Glutamatergic neuron (in vitro differentiated cells): ENCODE results near the gene CAPN9. TPM values are rescaled to one million over a fixed set of nuclear protein-coding genes. Genes with fewer than 3 reads are reported as not detected.

Experiments
- DNase-seq: peaks from one replicate; pipeline ENCODE4 v3.0.0; 2022
- H3K27ac Mint-ChIP-seq: one replicate; pipeline ENCODE4 v1.8.0; 2020; ENCODE audit warnings: mild to moderate bottlenecking, mixed read lengths, inconsistent platforms; ENCODE audit not compliant: unreplicated experiment
- H3K27me3 Mint-ChIP-seq: one replicate; pipeline ENCODE4 v1.8.0; 2020; ENCODE audit warnings: mild to moderate bottlenecking, moderate library complexity, mixed read lengths, inconsistent platforms; ENCODE audit not compliant: unreplicated experiment
- H3K36me3 Mint-ChIP-seq: one replicate; pipeline ENCODE4 v1.8.0; 2020; ENCODE audit warnings: mild to moderate bottlenecking, mixed read lengths, inconsistent platforms; ENCODE audit not compliant: unreplicated experiment
- H3K4me1 Mint-ChIP-seq: one replicate; pipeline ENCODE4 v1.8.0; 2020; ENCODE audit warnings: mild to moderate bottlenecking, low read depth, mixed read lengths, inconsistent platforms; ENCODE audit not compliant: unreplicated experiment
- H3K4me3 Mint-ChIP-seq: one replicate; pipeline ENCODE4 v1.8.0; 2020; ENCODE audit warnings: mild to moderate bottlenecking, mixed read lengths, inconsistent platforms; ENCODE audit not compliant: unreplicated experiment
- H3K9me3 Mint-ChIP-seq: one replicate; pipeline ENCODE4 v1.8.0; 2020; ENCODE audit warnings: mild to moderate bottlenecking, moderate library complexity, mixed read lengths, inconsistent platforms; ENCODE audit not compliant: unreplicated experiment
- total RNA-seq: library from RNA; stranded (reverse); fragmentation: NEBNext Ultra II Directional; extraction: Animal tissue kit (Norgen Biotek cat#: 25700); gene quantifications from one replicate; pipeline ENCODE4 v1.2.1, GENCODE V29; 2021; ENCODE audit not compliant: unreplicated experiment
- TF ChIP-seq, protein P1 (sequence below): fragments of 200-600 bp; sonication (generic); IDR thresholded peaks from one replicate; pipeline ENCODE4 v1.5.0; 2021; ENCODE audit not compliant: partially characterized antibody, unreplicated experiment

Gene CAPN9
- total RNA-seq, 1 donor from 2014 or later = not detected

DNA sequence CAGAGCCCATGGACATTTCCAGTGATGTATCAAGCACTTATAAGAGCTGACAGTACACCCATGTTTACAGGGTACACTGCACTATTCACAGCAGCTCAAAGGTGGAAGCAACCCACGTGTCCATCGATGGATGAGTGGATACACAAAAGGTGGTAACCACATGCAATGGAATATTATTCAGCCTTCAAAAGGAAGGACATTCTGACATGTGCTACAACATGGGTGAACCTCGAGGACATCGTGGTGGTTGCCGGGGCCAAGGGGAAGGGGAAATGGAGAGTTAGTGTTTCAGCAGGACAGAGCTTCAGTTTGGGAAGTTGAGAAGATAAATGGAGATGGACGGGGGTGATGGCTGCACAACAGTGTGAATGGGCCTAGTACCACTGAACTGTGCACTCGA lies 42.4 kb upstream of the CAPN9 start:
- peaks cover 8% of the 10 kb centered on the region for H3K36me3 Mint-ChIP-seq
- no peak for DNase-seq
- H3K27me3 Mint-ChIP-seq = peaks cover 3% of the 10 kb centered on the region
- H3K4me1 Mint-ChIP-seq = peaks cover 8% of the 10 kb centered on the region
- peaks cover 8% of the 10 kb centered on the region for H3K9me3 Mint-ChIP-seq
- no peak overlapping the region for H3K27ac Mint-ChIP-seq
- TF ChIP-seq, protein P1, sequence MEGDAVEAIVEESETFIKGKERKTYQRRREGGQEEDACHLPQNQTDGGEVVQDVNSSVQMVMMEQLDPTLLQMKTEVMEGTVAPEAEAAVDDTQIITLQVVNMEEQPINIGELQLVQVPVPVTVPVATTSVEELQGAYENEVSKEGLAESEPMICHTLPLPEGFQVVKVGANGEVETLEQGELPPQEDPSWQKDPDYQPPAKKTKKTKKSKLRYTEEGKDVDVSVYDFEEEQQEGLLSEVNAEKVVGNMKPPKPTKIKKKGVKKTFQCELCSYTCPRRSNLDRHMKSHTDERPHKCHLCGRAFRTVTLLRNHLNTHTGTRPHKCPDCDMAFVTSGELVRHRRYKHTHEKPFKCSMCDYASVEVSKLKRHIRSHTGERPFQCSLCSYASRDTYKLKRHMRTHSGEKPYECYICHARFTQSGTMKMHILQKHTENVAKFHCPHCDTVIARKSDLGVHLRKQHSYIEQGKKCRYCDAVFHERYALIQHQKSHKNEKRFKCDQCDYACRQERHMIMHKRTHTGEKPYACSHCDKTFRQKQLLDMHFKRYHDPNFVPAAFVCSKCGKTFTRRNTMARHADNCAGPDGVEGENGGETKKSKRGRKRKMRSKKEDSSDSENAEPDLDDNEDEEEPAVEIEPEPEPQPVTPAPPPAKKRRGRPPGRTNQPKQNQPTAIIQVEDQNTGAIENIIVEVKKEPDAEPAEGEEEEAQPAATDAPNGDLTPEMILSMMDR = no peak
- H3K4me3 Mint-ChIP-seq = peak overlapping the region; percentile 41

DNA sequence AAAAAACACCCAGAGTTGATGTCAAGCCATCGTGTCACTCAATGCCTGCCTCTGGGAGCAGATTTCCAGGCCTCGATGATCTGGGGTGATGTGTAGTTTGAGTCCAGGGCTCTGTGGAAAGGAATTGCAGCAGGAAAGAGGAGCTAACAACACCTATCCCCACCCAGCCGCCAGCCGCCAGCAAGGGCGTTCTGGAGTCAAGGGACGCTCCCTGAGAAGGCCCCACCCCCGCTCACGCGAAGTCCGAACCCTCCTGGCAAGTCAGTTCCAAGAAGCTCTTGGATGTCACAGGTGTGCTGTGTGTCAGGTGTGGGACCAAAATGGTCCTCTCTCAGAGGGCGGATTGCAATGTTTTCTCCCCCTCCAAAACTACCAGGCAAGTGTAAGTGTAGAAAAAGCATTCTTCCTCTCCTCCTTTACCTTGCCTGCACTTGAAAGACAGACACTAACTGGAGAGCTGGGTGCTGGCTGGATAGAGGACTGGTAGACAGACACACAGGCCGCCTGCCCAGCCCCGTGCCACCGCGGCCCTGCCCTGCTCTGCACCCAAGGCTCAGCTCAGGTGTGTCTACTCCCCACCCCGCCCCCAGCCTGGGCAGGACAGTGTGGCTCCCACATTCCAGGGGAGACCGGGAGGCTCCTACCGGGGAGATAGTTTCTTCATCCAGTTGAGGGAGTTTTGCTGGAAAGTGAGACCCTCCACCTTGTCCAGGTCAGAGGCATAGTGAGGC lies 41.7 kb upstream of the CAPN9 start:
- TF ChIP-seq, protein P1 = no peak

DNA sequence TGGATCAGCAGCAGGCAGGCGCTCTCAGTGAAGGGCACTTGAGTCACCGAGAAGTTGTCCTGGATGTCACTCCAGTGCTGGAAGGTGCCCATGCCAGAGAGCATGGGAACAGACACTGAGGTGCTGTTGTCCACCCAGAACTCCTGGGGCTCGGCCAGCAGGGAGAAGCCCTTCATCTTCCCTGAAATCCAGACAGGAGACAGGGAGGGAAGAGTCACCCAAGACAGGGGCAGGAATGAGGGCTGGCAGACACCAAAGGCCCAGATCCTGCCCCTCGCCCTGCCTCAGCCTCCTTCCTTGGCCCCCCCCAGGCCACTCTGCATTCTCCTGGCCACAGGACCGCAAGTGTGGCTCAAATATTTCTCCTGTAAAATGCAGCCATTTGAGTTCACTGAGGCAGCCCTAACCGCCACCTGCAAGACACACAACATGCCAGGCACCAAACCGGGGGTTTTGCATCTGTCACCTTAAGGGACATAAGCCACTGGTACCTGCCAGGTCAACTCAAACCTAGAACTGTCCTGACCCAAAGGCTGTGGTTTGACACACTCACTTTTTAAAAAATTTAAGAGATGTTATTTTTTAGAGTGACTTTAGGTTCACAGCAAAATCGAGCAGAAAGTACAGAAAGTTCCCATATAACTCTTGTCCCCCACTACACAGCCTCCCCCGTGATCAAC lies 41.0 kb upstream of the CAPN9 start:
- H3K4me3 Mint-ChIP-seq = no peak overlapping the region
- TF ChIP-seq, protein P1 = no peak
- no peak for DNase-seq
- peaks cover 8% of the 10 kb centered on the region for H3K4me1 Mint-ChIP-seq
- H3K27ac Mint-ChIP-seq = no peak overlapping the region
- H3K27me3 Mint-ChIP-seq = peaks cover 3% of the 10 kb centered on the region
- H3K36me3 Mint-ChIP-seq = peaks cover 8% of the 10 kb centered on the region
- H3K9me3 Mint-ChIP-seq = peaks cover 8% of the 10 kb centered on the region

More for the DNA sequence above, 41.7 kb upstream of the CAPN9 start:
- Mint-ChIP-seq H3K4me3 (no peak overlapping the region), H3K27me3 (peaks cover 3% of the 10 kb centered on the region), H3K27ac (no peak overlapping the region), H3K9me3 (peaks cover 8% of the 10 kb centered on the region), H3K36me3 (peaks cover 8% of the 10 kb centered on the region), H3K4me1 (peaks cover 8% of the 10 kb centered on the region)
- no peak for DNase-seq

DNA sequence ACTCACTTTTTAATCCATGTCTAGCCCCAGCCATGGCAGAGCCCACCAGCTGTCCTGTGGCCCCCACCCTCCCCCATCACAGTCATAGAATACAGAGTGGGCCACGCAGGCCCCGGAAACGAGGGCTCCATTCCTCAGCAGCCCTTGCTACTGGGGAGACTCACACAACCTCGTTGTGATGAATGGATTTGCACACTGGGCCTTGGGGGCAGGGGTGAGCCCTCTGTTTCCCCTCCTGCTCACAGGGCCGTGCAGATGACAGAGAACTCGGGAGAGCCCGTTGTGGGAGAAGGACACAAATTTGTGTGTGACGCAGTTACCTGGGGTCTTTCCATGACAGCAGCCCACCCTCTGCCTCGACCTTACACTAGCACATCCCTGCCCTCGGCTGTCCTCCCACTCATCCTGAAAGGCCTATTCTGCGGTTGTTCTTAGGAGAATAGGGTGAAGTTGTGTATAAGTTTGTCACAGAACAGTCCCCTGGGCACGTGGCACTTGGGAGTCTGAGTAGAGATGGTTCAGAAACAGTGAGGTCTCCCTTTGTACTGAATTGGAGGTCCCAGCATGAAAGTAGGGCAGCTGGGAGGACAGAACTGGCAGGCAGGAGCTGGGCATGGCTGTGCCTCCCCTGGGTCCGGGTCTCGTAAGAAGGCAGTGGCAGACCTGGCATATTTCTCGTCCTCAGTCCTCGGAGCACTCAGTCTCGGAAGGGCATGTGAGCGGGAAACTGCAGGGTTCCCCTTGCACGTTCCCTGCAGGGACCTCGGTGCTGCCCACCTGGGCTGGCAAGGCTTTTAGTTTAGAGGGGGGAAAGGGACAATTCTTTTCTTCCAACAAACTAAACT lies 40.1 kb upstream of the CAPN9 start:
- Mint-ChIP-seq H3K27ac (no peak overlapping the region), H3K27me3 (peaks cover 3% of the 10 kb centered on the region), H3K36me3 (peaks cover 8% of the 10 kb centered on the region), H3K9me3 (peaks cover 8% of the 10 kb centered on the region), H3K4me1 (peaks cover 5% of the 10 kb centered on the region), H3K4me3 (no peak overlapping the region)
- no peak for DNase-seq
- TF ChIP-seq, protein P1 = no peak
